RWPE1 (cell line): Measurements from ENCODE around the gene ANKRD12.

Experiments
- CTCF ChIA-PET: fragments of 350-600 bp; sonication (Branson Sonifier 250); formaldehyde crosslinking; extraction: SDS; loops from one replicate; lab custom pipeline; 2021; lab: Yijun Ruan, JAX
- POLR2A ChIA-PET: fragments of 400-600 bp; formaldehyde crosslinking; extraction: SDS; loops from one replicate; lab custom pipeline; 2020; ENCODE audit warnings: antibody characterized with exemption; ENCODE audit not compliant: low non-redundant PET; lab: Yijun Ruan, JAX
- DNase-seq: peaks from one replicate; pipeline ENCODE4 v3.0.0; 2012; ENCODE audit warnings: low spot score
- H3K27ac ChIP-seq: fragments of 450-650 bp; 2 replicates; pipeline ENCODE4 v1.5.1; 2017
- TF ChIP-seq, protein P1 (sequence below): fragments of 450-650 bp; conservative IDR thresholded peaks from 2 replicates; pipeline ENCODE4 v1.5.1; 2017; ENCODE audit warnings: low read depth, mild to moderate bottlenecking

The ANKRD12 gene

DNA sequence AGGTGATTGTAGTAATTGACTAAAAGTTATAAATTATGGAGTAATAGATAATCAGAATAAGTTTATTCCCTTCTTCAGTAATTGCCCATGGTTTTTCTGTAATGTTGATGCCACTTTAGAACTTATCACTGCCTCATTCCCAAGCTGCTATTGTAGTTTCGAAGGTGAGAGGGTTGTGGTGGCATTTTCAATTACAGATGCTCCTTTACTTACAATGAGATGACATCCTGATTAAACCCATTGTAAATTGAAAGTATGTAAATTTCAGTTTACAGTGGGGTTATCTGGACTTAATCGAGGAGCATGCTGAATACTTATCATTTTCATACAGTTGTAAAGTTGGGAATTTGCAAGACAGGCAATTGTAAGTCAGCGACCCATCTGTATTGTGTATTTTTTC is 31.2 kb upstream of the ANKRD12 start:
- TF ChIP-seq, protein P1, sequence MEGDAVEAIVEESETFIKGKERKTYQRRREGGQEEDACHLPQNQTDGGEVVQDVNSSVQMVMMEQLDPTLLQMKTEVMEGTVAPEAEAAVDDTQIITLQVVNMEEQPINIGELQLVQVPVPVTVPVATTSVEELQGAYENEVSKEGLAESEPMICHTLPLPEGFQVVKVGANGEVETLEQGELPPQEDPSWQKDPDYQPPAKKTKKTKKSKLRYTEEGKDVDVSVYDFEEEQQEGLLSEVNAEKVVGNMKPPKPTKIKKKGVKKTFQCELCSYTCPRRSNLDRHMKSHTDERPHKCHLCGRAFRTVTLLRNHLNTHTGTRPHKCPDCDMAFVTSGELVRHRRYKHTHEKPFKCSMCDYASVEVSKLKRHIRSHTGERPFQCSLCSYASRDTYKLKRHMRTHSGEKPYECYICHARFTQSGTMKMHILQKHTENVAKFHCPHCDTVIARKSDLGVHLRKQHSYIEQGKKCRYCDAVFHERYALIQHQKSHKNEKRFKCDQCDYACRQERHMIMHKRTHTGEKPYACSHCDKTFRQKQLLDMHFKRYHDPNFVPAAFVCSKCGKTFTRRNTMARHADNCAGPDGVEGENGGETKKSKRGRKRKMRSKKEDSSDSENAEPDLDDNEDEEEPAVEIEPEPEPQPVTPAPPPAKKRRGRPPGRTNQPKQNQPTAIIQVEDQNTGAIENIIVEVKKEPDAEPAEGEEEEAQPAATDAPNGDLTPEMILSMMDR = no peak
- ChIA-PET POLR2A (no interaction called here), CTCF (no interaction called here)

DNA sequence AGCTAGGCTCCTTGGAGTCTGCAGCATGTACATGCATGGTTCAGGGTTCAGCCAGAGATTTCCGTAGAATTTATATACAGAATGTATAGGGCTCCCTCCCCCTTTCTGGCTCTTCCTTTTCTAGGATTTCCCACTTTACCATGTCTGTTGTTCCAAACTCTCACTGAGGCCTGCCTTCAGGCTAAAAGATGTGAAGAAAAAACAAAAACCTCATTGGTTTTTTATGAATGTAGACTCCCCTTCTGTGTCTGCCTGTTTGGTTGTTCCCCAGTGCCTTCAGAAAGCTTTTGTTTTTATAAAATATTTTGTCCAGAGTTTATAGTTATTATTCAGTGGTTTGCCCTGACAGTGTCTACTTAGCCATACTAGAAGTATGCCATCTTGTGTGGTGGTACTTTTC is 30.5 kb upstream of the ANKRD12 start:
- CTCF ChIA-PET = no interaction called here
- no peak overlapping the region for H3K27ac ChIP-seq
- POLR2A ChIA-PET = no interaction called here

More for the DNA sequence above, 31.2 kb upstream of the ANKRD12 start:
- no peak overlapping the region for H3K27ac ChIP-seq
- no peak for DNase-seq

DNA sequence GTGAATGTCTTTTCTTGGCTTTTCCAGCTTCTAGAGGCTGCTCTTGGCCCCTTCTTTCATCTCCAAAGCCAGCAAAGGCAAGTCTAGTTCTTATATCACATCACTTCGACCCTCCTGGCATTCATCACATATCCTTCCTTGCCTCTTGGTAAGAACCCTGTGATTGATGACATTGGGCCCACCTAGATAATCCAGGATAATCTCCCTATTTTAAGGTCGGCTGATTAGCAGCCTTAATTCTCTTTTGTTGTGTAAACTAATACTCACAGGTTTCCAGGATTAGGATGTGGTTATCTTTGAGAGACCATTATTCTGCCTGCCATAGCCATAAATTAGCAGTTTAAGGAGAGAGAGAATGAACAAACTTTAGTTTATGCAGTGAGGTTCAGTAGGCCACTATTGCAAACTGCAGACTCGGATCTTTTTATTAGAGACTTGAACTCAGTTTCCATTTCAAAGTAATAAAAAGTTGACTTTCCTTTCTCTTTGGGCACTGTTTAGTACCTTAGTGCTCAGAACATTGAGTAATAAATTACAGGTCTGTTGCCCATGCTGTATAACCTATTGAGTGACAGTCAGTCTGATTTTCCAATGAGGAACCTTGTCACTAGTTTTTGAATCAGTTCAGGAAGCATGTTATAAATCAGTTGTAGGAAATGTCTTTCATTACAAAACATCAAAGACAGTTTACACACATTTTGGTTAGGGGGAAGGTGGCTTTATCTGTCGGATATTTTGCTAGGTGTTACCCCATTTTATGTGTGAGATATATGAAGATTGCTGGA is 29.6 kb upstream of the ANKRD12 start:
- no peak overlapping the region for H3K27ac ChIP-seq
- no peak for DNase-seq
- TF ChIP-seq, protein P1 = no peak
- POLR2A ChIA-PET = no interaction called here
- CTCF ChIA-PET = no interaction called here

More for the DNA sequence above, 30.5 kb upstream of the ANKRD12 start:
- DNase-seq = no peak
- TF ChIP-seq, protein P1 = no peak

DNA sequence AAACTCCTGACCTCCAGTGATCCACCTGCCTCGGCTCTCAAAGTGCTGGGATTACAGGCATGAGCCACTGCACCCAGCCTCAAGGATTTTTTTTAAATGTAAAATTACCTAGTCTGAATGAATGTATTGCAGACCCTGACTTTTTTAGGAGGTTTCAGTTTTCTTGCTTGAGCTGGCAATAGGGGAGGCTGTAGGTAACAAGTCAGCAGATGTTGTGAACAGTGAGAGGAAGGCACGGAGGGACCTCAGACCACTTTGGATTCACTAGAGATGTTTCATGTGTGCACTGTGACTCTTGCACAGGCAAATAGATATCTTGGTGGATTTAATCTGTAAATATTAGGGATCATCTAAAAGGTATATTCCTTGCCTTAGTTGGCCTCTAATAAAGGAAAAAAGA is 27.7 kb upstream of the ANKRD12 start:
- TF ChIP-seq, protein P1 = no peak
- ChIA-PET CTCF (no interaction called here), POLR2A (no interaction called here)
- DNase-seq = no peak
- H3K27ac ChIP-seq = no peak overlapping the region; the same call in 1 of the 2 replicates

DNA sequence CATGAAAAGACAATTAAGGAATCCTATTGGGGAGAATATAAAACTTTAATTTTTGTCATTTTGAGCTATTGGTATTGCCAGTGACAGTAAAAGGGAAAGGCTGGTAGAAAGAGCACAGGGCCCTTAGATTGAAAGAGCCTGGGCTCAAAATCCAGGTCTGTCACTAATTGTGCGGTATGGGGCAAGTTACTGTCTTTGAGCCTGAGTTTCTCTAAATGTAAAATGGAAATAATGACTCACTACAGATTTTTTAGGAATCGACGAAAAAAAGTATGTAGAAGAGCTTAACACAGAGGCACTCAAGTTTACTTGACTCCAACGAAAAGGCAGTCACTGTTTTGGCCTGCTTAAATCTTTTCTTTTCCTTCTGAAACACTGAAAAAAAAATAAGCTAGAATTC is 27.1 kb upstream of the ANKRD12 start:
- no peak overlapping the region for H3K27ac ChIP-seq
- CTCF ChIA-PET = interaction anchor here (0.6 kb wide), 2 partner anchors 37 to 42 kb away, joined by 3 to 4 read pairs; no protein-coding TSS in a partner anchor
- no peak for DNase-seq
- POLR2A ChIA-PET = no interaction called here
- TF ChIP-seq, protein P1 = no peak

DNA sequence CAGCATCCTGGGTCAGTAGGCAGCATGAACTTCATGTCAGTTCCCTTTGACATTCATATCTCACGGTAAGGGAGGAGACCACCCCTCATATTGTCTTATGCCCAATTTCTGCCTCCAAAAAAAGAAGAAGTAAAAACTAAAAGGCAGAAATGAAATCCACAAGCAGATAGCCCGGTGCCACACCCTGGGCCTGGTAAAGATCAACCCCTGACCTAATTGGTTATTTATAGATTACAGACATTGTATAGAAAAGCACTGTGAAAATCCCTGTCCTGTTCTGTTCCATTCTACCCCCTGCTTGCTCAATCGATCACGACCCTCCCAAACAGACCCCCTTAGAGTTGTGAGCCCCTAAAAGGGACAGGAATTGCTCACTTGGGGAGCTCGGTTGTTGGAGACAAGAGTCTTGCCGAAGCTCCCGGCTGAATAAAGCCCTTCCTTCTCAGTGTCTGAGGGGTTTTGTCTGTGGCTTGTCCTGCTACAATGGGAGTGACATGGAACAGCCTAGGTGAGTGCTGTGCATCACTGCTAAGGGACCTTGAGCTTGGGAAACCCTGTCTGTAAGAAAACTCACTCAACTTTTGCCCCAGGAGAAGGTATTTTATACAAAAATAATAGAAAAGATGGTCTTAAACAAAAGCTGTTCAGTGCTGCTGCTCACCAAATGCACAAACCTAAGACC is 23.0 kb upstream of the ANKRD12 start:
- POLR2A ChIA-PET = no interaction called here
- peak overlapping the region; percentile 60 for H3K27ac ChIP-seq
- DNase-seq = no peak
- TF ChIP-seq, protein P1 = no peak
- CTCF ChIA-PET = interaction anchor here (0.7 kb wide), 1 partner anchor 40 kb away, joined by 3 read pairs; no protein-coding TSS in a partner anchor
